ENCODE measurements around the gene REC114.

DNA sequence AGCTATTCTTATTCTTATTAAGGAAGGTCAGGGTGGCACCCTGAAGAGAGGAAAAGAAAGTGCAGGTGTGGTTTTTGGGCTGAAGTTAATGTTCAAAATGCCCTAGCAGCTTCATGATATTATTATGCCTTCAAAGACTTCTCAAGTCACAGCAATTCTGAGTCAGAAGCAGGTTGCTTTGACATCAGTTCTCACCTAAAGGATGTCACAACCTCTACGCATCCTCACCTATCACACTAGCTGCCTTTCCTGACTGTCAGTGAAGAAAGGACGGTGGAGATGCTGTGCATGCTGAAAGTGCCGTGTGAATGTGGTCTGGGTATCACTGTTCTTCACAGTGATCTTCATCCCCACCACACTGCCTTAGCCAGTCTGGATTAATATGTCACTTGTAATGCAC, 140.6 kb downstream of the REC114 start:
- TF ChIP-seq, protein P1, sequence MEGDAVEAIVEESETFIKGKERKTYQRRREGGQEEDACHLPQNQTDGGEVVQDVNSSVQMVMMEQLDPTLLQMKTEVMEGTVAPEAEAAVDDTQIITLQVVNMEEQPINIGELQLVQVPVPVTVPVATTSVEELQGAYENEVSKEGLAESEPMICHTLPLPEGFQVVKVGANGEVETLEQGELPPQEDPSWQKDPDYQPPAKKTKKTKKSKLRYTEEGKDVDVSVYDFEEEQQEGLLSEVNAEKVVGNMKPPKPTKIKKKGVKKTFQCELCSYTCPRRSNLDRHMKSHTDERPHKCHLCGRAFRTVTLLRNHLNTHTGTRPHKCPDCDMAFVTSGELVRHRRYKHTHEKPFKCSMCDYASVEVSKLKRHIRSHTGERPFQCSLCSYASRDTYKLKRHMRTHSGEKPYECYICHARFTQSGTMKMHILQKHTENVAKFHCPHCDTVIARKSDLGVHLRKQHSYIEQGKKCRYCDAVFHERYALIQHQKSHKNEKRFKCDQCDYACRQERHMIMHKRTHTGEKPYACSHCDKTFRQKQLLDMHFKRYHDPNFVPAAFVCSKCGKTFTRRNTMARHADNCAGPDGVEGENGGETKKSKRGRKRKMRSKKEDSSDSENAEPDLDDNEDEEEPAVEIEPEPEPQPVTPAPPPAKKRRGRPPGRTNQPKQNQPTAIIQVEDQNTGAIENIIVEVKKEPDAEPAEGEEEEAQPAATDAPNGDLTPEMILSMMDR (IDR thresholded peaks at IDR 0.05), result no peak
- no peak for TF ChIP-seq POLR2A (IDR thresholded peaks at IDR 0.05)

Measured in adrenal gland (tissue), 5 donors.